ENCODE results near the gene CLEC17A.

DNA sequence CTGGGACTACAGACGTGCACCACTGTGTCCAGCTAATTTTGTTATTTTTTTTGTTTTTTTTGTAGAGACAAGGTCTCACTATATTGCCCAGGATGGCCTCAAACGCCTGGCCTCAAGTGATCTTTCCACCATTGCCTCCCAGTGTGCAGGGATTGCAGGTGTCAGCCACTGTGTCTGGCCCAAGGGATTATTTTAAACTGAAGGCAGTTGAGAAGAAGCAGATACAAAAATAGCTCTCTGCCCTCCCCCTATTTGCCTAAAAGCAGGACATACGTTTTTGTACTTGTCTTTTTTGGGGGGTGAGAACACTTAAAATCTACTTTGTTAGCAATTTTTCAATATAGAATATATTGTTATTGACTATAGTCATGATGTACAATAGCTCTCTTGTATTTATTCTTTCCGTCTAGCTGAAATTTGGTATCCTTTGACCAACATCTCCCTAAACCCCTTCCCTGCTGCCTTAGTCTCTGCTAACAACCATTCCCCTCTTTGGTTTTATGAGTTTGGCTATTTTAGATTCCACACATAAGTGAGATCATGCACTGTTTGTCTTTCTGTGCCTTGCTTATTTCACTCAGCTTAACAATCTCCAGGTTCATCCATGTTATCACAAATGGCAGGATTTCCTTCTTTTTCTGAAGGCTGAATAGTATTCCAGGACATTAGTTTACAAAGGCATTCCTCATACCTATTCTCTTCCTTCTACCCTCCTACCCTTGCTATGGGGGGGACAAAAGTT lies 56.8 kb downstream of the CLEC17A start:
- TF ChIP-seq CTCF (IDR thresholded peaks at IDR 0.05) (no peak), POLR2A (IDR thresholded peaks at IDR 0.05) (no peak), POLR2AphosphoS5 (IDR thresholded peaks at IDR 0.05) (no peak), EP300 (IDR thresholded peaks at IDR 0.05) (no peak)
